Esophagus muscularis mucosa (tissue), 4 donors: Measurements from ENCODE around the gene BPGM. TPM values are rescaled to one million over a fixed set of nuclear protein-coding genes. Genes with fewer than 3 reads are reported as not detected.

Experiments used
- DNase-seq: peaks from one replicate; pipeline ENCODE4 v3.0.0-alpha.2; 2017; ENCODE audit errors: extremely low spot score
- H3K27ac ChIP-seq, 4 donors: fragments of 200-600 bp; sonication (generic); replicated peaks in 1 of 4; 1 replicate in 3 of 4; 2 replicates in 1 of 4; pipeline ENCODE4 v1.5.1; 2016 to 2019; ENCODE audit warnings: mild to moderate bottlenecking in 1 of 4
- H3K27me3 ChIP-seq, 4 donors: fragments of 200-600 bp; sonication (generic); one replicate each; pipeline versions ENCODE4 v1.5.1 to v1.6.0; 2016 to 2019
- H3K36me3 ChIP-seq, 4 donors: fragments of 200-600 bp; sonication (generic); one replicate each; pipeline ENCODE4 v1.5.1; 2016 to 2019
- H3K4me1 ChIP-seq, 4 donors: fragments of 200-600 bp; sonication (generic); one replicate each; pipeline ENCODE4 v1.5.1; 2016 to 2019
- H3K4me3 ChIP-seq, 4 donors: fragments of 200-600 bp; sonication (generic); 1 replicate in 2 of 4; 2 replicates in 2 of 4; pipeline ENCODE4 v1.5.1; 2016 to 2019; ENCODE audit warnings: mild to moderate bottlenecking in 4 of 4, moderate library complexity in 1 of 4
- H3K9me3 ChIP-seq, 4 donors: fragments of 200-600 bp; sonication (generic); 1 replicate in 3 of 4; 2 replicates in 1 of 4; pipeline ENCODE4 v1.5.1; 2016 to 2019
- EP300 ChIP-seq: sonication (generic); formaldehyde crosslinking; IDR thresholded peaks from one replicate; pipeline ENCODE4 v1.6.1; 2017; ENCODE audit warnings: antibody characterized with exemption
- POLR2A ChIP-seq: fragments of 450-650 bp; IDR thresholded peaks from one replicate; pipeline ENCODE4 v1.6.1; 2017; ENCODE audit warnings: antibody characterized with exemption, moderate library complexity, mild to moderate bottlenecking, low read depth
- POLR2AphosphoS5 ChIP-seq, 2 donors: sonication (generic); formaldehyde crosslinking; IDR thresholded peaks; one replicate each; pipeline ENCODE4 v1.6.1; 2017; ENCODE audit warnings: antibody characterized with exemption in 2 of 2
- WGBS: methylation state at CpG from one replicate; pipeline ENCODE4 v1.1.5; 2018; 5-methylcytosine and 5-hydroxymethylcytosine counted together
- intact Hi-C: fragments of 100-400 bp; cut with DNase I; formaldehyde crosslinking; loops from one replicate; pipeline ENCODE4 v1.15.1; 2023
- total RNA-seq, 4 donors: library from RNA; depleted of rRNA; stranded (reverse); fragments of >200 nt; gene quantifications; one replicate each; pipeline versions ENCODE4 v1.1.0 to v1.2.1, GENCODE V29; 2016
- TF ChIP-seq, protein P1 (sequence below), 3 experiments: fragments of 200-600 bp in 2 of 3; fragments of 450-650 bp in 1 of 3; sonication (generic) in 2 of 3; IDR thresholded peaks; one replicate each; pipeline ENCODE4 v1.5.1; 2017 to 2019; ENCODE audit warnings: antibody characterized with exemption in 3 of 3, mild to moderate bottlenecking in 2 of 3, moderate library complexity in 1 of 3

The BPGM gene
- total RNA-seq, result 10 to 100 TPM; 19.1 to 29.4 (median 22.7) TPM

- peak; percentile 99 for DNase-seq
- peak within 1 kb of the TSS; percentile 80 to 90 (median 86) for H3K27ac ChIP-seq
- peak within 1 kb of the TSS; percentile 63 to 82 (median 66) for H3K4me3 ChIP-seq
- no peaks in the 10 kb centered on the region for H3K27me3 ChIP-seq
- H3K9me3 ChIP-seq, result no peaks in the 10 kb centered on the region
- TF ChIP-seq, protein P1, sequence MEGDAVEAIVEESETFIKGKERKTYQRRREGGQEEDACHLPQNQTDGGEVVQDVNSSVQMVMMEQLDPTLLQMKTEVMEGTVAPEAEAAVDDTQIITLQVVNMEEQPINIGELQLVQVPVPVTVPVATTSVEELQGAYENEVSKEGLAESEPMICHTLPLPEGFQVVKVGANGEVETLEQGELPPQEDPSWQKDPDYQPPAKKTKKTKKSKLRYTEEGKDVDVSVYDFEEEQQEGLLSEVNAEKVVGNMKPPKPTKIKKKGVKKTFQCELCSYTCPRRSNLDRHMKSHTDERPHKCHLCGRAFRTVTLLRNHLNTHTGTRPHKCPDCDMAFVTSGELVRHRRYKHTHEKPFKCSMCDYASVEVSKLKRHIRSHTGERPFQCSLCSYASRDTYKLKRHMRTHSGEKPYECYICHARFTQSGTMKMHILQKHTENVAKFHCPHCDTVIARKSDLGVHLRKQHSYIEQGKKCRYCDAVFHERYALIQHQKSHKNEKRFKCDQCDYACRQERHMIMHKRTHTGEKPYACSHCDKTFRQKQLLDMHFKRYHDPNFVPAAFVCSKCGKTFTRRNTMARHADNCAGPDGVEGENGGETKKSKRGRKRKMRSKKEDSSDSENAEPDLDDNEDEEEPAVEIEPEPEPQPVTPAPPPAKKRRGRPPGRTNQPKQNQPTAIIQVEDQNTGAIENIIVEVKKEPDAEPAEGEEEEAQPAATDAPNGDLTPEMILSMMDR (IDR thresholded peaks at IDR 0.05), result peak in 1 of 3 experiments; percentile 13
- TF ChIP-seq EP300 (no peak), POLR2AphosphoS5 (IDR thresholded peaks at IDR 0.05) (peak; percentile 99), POLR2A (peak; percentile 65)
- intact Hi-C loops, result no loop called here
- H3K4me1 ChIP-seq, result peaks cover 8 to 40% (median 33%) of the 10 kb centered on the region in 4 donors
- no peaks in the 10 kb centered on the region for H3K36me3 ChIP-seq
- WGBS, result under 1% methylated on average over 28 of the region's 36 CpGs
These were observed at the start of gene BPGM for GRCh38 chr7:134646425-134647305. TSS of gene BPGM (plus strand) at chr7:134646853. CDS start at chr7:134661508, 14,655 bp downstream.

- H3K9me3 ChIP-seq, result no peaks in the 10 kb centered on the region
- intact Hi-C loops, result no loop called here
These were observed 47.3 kb upstream of the BPGM start for GRCh38 chr7:134599371-134599770.

GRCh38 chr7:134601459-134601858, 45.2 kb upstream of the BPGM start:
- TF ChIP-seq EP300, result no peak
- TF ChIP-seq, protein P1 (IDR thresholded peaks at IDR 0.05), result no peak
- Histone ChIP-seq H3K4me3 (no peak overlapping the region), H3K27ac (no peak overlapping the region), H3K36me3 (no peaks in the 10 kb centered on the region), H3K4me1 (peaks cover 4 to 19% (median 10%) of the 10 kb centered on the region in 4 donors), H3K27me3 (no peaks in the 10 kb centered on the region), H3K9me3 (no peaks in the 10 kb centered on the region)
- no peak for DNase-seq
- 60% methylated on average over 4 of the region's 4 CpGs for whole genome bisulfite sequencing
- intact Hi-C loops, result no loop called here

More at GRCh38 chr7:134599371-134599770, 47.3 kb upstream of the BPGM start:
- H3K27ac ChIP-seq, result no peak overlapping the region
- H3K4me3 ChIP-seq, result no peak overlapping the region
- H3K4me1 ChIP-seq, result peaks cover under 1 to 21% (median 9%) of the 10 kb centered on the region in 4 donors
- WGBS, result 71% methylated on average over 6 of the region's 6 CpGs
- no peak for DNase-seq
- H3K27me3 ChIP-seq, result no peaks in the 10 kb centered on the region
- TF ChIP-seq POLR2A (no peak), POLR2AphosphoS5 (IDR thresholded peaks at IDR 0.05) (no peak), EP300 (no peak)
- TF ChIP-seq, protein P1 (IDR thresholded peaks at IDR 0.05), result no peak
- H3K36me3 ChIP-seq, result no peaks in the 10 kb centered on the region

DNA sequence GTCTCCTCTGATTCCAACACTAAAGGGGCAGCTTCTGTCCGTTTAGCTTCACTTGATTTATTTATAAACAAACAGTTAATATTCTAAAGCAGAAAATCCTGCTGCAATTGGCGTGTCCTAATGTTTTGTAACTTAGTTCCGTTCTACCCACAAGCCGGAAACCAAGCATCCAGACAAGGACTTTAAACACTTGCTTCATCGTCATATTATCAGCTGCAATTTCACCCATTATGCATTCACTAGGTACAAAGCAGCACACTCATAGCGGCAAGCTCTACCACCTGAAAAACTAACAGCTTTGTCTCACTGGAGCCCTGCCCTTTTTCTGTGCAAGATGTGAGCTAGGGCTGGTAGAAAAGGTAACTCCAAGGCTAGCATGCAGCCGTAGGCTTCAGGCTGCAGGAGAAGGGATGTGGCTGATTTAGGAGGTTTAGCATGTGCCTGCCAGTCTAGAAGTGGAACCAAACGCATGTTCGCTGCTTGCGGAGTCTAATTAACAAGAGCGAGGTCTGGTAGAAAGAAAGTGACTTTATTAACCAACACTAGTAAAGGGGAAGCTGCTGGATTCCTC, 43.7 kb upstream of the BPGM start:
- no peak for DNase-seq
- Histone ChIP-seq H3K4me3 (no peak overlapping the region), H3K27ac (no peak overlapping the region), H3K9me3 (no peaks in the 10 kb centered on the region), H3K4me1 (peaks cover 4 to 19% (median 12%) of the 10 kb centered on the region in 4 donors), H3K36me3 (no peaks in the 10 kb centered on the region), H3K27me3 (no peaks in the 10 kb centered on the region)
- intact Hi-C loops, result no loop called here
- WGBS, result 48% methylated on average over 11 of the region's 11 CpGs
- TF ChIP-seq, protein P1 (IDR thresholded peaks at IDR 0.05), result no peak
- TF ChIP-seq POLR2A, result no peak
- TF ChIP-seq POLR2AphosphoS5 (IDR thresholded peaks at IDR 0.05), result no peak
- no peak for TF ChIP-seq EP300
